Keratinocyte (primary cell): Measurements from ENCODE around the gene TFDP1. TPM values are rescaled to one million over a fixed set of nuclear protein-coding genes. Genes with fewer than 3 reads are reported as not detected.

Source experiments
- DNase-seq: peaks from one replicate; pipeline ENCODE4 v3.0.0-alpha.2; 2011; ENCODE audit warnings: low read depth, missing footprints, low spot score
- FAIRE-seq: peaks from 2 replicates; lab custom pipeline; 2011; peaks lifted over from hg19 to GRCh38; lab: Jason Lieb, UNC
- H2AFZ ChIP-seq: 2 replicates; pipeline ENCODE4 v1.6.0; 2012; ENCODE audit warnings: low read length, control low read depth, inconsistent platforms; ENCODE audit not compliant: control insufficient read depth
- H3K27ac ChIP-seq: 2 replicates; pipeline ENCODE4 v1.5.1; 2011; ENCODE audit warnings: low read length; ENCODE audit not compliant: control insufficient read depth, insufficient read depth
- H3K27me3 ChIP-seq: 3 replicates; pipeline ENCODE4 v1.6.0; 2011; ENCODE audit warnings: low read length; ENCODE audit not compliant: control insufficient read depth, insufficient read depth; ENCODE audit errors: extremely low read depth
- H3K36me3 ChIP-seq, 2 experiments: 2 replicates in 1 of 2; 3 replicates in 1 of 2; pipeline ENCODE4 v1.5.1; 2011; ENCODE audit warnings: low read length in 2 of 2, mild to moderate bottlenecking in 1 of 2; ENCODE audit not compliant: control insufficient read depth in 2 of 2, insufficient read depth in 2 of 2; ENCODE audit errors: extremely low read depth in 1 of 2
- H3K4me1 ChIP-seq: 3 replicates; pipeline ENCODE4 v1.5.1; 2011; ENCODE audit warnings: low read length; ENCODE audit not compliant: control insufficient read depth, insufficient read depth; ENCODE audit errors: extremely low read depth
- H3K4me2 ChIP-seq: 3 replicates; pipeline ENCODE4 v1.6.0; 2011; ENCODE audit warnings: low read depth, low read length; ENCODE audit not compliant: control insufficient read depth, insufficient read depth; ENCODE audit errors: extremely low read depth
- H3K4me3 ChIP-seq, 3 experiments: fragments of 200-600 bp in 1 of 3; sonication (generic) in 1 of 3; 2 replicates in 2 of 3; 3 replicates in 1 of 3; pipeline ENCODE4 v1.5.1; 2011 to 2016; ENCODE audit warnings: low read length in 3 of 3, mild to moderate bottlenecking in 3 of 3, control low read depth in 2 of 3, inconsistent platforms in 1 of 3, low read depth in 1 of 3, mixed read lengths in 1 of 3, mixed run types in 1 of 3, moderate library complexity in 1 of 3; ENCODE audit not compliant: control insufficient read depth in 2 of 3, insufficient read depth in 2 of 3; ENCODE audit errors: extremely low read depth in 1 of 3
- H3K79me2 ChIP-seq: 2 replicates; pipeline ENCODE4 v1.6.0; 2012; ENCODE audit warnings: low read length; ENCODE audit not compliant: control insufficient read depth, insufficient read depth
- H3K9ac ChIP-seq: 3 replicates; pipeline ENCODE4 v1.6.0; 2011; ENCODE audit warnings: low read length; ENCODE audit not compliant: control insufficient read depth, insufficient read depth; ENCODE audit errors: extremely low read depth
- H3K9me1 ChIP-seq: 3 replicates; pipeline ENCODE4 v1.6.0; 2011; ENCODE audit warnings: low read length; ENCODE audit not compliant: control insufficient read depth, insufficient read depth; ENCODE audit errors: extremely low read depth
- H3K9me3 ChIP-seq: 2 replicates; pipeline ENCODE4 v1.5.1; 2012; ENCODE audit warnings: low read depth, low read length; ENCODE audit not compliant: control insufficient read depth
- H4K20me1 ChIP-seq: 3 replicates; pipeline ENCODE4 v1.6.0; 2011; ENCODE audit warnings: low read length; ENCODE audit not compliant: control insufficient read depth, insufficient read depth; ENCODE audit errors: extremely low read depth
- EZH2 ChIP-seq: IDR thresholded peaks from one replicate; pipeline ENCODE4 v1.6.1; 2012; ENCODE audit warnings: inconsistent platforms, mild to moderate bottlenecking, low read length, moderate library complexity
- dilution Hi-C: fragments of 300-500 bp; cut with MboI; formaldehyde crosslinking; loops from one replicate; pipeline ENCODE4 v1.7.0; 2020; ENCODE audit warnings: low sequenced_read_pairs; ENCODE audit not compliant: extremely low pct_ligation_motif_present
- polyA plus RNA-seq, 5 experiments: library from polyadenylated mRNA; depleted of rRNA in 3 of 5; stranded (reverse) in 3 of 5; stranded (forward) in 1 of 5; unstranded in 1 of 5; fragments of >200 nt; gene quantifications; 1 replicate in 1 of 5; 2 replicates in 3 of 5; 3 replicates in 1 of 5; pipeline versions ENCODE4 v1.2.1 to v1.2.3, GENCODE V29; 2011 to 2012; ENCODE audit warnings: missing spikeins in 2 of 5, low read depth in 1 of 5, low replicate concordance in 1 of 5
- TF ChIP-seq, protein P1 (sequence below), 3 experiments: IDR thresholded peaks in 1 of 3; conservative IDR thresholded peaks in 1 of 3; optimal IDR thresholded peaks in 1 of 3; 2 replicates in 2 of 3; 3 replicates in 1 of 3; pipeline versions ENCODE3 to v1.5.1; 2011; ENCODE audit warnings: low read length in 3 of 3, mild to moderate bottlenecking in 3 of 3, moderate library complexity in 2 of 3, control low read depth in 1 of 3, inconsistent platforms in 1 of 3; ENCODE audit not compliant: insufficient read depth in 2 of 3; ENCODE audit errors: extremely low read depth in 1 of 3

Gene TFDP1
- polyA plus RNA-seq, 1 donor (not counting 4 experiments of a cell fraction or from before 2014, with no cell fraction given): 105 TPM

DNA sequence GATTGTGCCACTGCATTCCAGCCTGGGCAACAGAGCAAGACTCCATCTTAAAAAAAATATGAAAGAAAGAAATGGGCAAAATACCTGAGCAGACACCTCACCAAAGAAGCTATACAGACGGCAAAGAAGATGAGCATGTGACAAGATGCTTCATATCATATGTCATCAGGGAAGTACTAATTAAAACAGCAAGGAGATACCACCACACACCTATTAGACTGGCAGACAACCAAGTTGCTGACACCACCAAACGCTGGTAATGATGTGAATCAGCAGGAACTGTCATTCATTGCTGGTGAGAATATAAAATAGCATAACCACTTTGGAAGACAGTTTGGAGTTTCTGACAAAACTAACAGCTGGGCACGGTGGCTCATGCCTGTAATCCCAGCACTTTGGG, 11.5 kb upstream of the TFDP1 start:
- H3K4me1 ChIP-seq: no peaks in the 10 kb centered on the region
- no peak overlapping the region for H3K4me2 ChIP-seq
- no peak overlapping the region for H3K4me3 ChIP-seq
- no peak for TF ChIP-seq EZH2
- TF ChIP-seq, protein P1, sequence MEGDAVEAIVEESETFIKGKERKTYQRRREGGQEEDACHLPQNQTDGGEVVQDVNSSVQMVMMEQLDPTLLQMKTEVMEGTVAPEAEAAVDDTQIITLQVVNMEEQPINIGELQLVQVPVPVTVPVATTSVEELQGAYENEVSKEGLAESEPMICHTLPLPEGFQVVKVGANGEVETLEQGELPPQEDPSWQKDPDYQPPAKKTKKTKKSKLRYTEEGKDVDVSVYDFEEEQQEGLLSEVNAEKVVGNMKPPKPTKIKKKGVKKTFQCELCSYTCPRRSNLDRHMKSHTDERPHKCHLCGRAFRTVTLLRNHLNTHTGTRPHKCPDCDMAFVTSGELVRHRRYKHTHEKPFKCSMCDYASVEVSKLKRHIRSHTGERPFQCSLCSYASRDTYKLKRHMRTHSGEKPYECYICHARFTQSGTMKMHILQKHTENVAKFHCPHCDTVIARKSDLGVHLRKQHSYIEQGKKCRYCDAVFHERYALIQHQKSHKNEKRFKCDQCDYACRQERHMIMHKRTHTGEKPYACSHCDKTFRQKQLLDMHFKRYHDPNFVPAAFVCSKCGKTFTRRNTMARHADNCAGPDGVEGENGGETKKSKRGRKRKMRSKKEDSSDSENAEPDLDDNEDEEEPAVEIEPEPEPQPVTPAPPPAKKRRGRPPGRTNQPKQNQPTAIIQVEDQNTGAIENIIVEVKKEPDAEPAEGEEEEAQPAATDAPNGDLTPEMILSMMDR (optimal IDR thresholded peaks at IDR 0.05 in 1 of 3, IDR thresholded peaks at IDR 0.05 in 1 of 3, conservative IDR thresholded peaks at IDR 0.05 in 1 of 3; ENCODE audit: extremely low read depth in 1 of 3, insufficient read depth in 2 of 3, low read length in 3 of 3): no peak
- DNase-seq (peak; percentile 58), FAIRE-seq (peak; percentile 58)
- no peak overlapping the region for H3K27ac ChIP-seq
- no peaks in the 10 kb centered on the region for H3K79me2 ChIP-seq
- H3K9me1 ChIP-seq: no peaks in the 10 kb centered on the region
- no peaks in the 10 kb centered on the region for H3K27me3 ChIP-seq
- H3K9me3 ChIP-seq: peaks cover 2% of the 10 kb centered on the region
- no peak overlapping the region for H3K9ac ChIP-seq
- dilution Hi-C loops: no loop called here
- H4K20me1 ChIP-seq: no peaks in the 10 kb centered on the region
- H2AFZ ChIP-seq: no peak overlapping the region
- no peaks in the 10 kb centered on the region for H3K36me3 ChIP-seq

DNA sequence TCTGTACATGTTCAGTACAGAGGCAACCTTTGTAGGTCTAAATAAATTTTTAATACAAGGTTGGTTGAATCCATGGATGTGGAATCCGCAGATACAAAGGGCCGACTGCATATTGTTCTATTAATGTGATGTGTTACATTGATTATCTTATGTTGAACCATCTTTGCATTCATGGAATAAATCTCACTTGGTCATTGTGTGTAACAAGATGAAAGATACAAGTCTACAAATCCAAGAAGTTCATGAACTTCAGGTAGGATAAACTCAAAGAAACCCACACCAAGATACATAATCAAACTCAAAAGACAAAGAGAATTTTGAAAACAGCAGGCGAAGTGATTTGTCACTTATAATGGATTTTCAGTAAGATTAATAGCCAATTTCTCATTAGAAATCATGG, 8.0 kb upstream of the TFDP1 start:
- H3K79me2 ChIP-seq: no peaks in the 10 kb centered on the region
- no peaks in the 10 kb centered on the region for H3K27me3 ChIP-seq
- H3K4me2 ChIP-seq: no peak overlapping the region
- H3K9me3 ChIP-seq: peaks cover 2% of the 10 kb centered on the region
- H3K36me3 ChIP-seq: no peaks in the 10 kb centered on the region
- no peaks in the 10 kb centered on the region for H4K20me1 ChIP-seq
- H3K9me1 ChIP-seq: no peaks in the 10 kb centered on the region
- FAIRE-seq (no peak), DNase-seq (no peak)
- no peak overlapping the region for H3K9ac ChIP-seq
- no peak for TF ChIP-seq EZH2
- TF ChIP-seq, protein P1 (optimal IDR thresholded peaks at IDR 0.05 in 1 of 3, IDR thresholded peaks at IDR 0.05 in 1 of 3, conservative IDR thresholded peaks at IDR 0.05 in 1 of 3; ENCODE audit: extremely low read depth in 1 of 3, insufficient read depth in 2 of 3, low read length in 3 of 3): no peak
- dilution Hi-C loops: no loop called here
- no peak overlapping the region for H3K27ac ChIP-seq
- no peaks in the 10 kb centered on the region for H3K4me1 ChIP-seq
- H2AFZ ChIP-seq: no peak overlapping the region
- H3K4me3 ChIP-seq: no peak overlapping the region
